ENCODE measurements around the gene HOXA6.

Gene HOXA6

GRCh38 chr7:27112361-27112760 is 35.2 kb downstream of the HOXA6 start:
- no peak overlapping the region for H3K4me2 ChIP-seq (ENCODE audit: low read length)
- H2AFZ ChIP-seq (ENCODE audit: low read length), result no peak overlapping the region
- no peaks in the 10 kb centered on the region for H3K9me3 ChIP-seq (ENCODE audit: low read length)
- no peak overlapping the region for H3K27ac ChIP-seq (ENCODE audit: low read depth, low read length, poor library complexity, severe bottlenecking)
- no peaks in the 10 kb centered on the region for H4K20me1 ChIP-seq (ENCODE audit: insufficient read depth, low read length)
- no peak overlapping the region for H3K9ac ChIP-seq (ENCODE audit: low read length)
- TF ChIP-seq CTCF (IDR thresholded peaks at IDR 0.05; ENCODE audit: low read length) (no peak), EZH2 (IDR thresholded peaks at IDR 0.05; ENCODE audit: borderline replicate concordance, low read length) (no peak)
- H3F3A ChIP-seq (ENCODE audit: insufficient read depth, low read length), result no peaks in the 10 kb centered on the region
- H3K27me3 ChIP-seq (ENCODE audit: insufficient read depth, low read length), result no peaks in the 10 kb centered on the region
- no peaks in the 10 kb centered on the region for H3K4me1 ChIP-seq (ENCODE audit: insufficient read depth, low read length, severe bottlenecking)
- H3K4me3 ChIP-seq (ENCODE audit: low read depth, low read length, poor library complexity, severe bottlenecking), result no peak overlapping the region
- H3K9me2 ChIP-seq (ENCODE audit: low read depth, low read length), result no peaks in the 10 kb centered on the region
- H3K36me3 ChIP-seq (ENCODE audit: insufficient read depth, low read length), result no peaks in the 10 kb centered on the region
- no peaks in the 10 kb centered on the region for H3K79me2 ChIP-seq (ENCODE audit: insufficient read depth, low read length)

DNA sequence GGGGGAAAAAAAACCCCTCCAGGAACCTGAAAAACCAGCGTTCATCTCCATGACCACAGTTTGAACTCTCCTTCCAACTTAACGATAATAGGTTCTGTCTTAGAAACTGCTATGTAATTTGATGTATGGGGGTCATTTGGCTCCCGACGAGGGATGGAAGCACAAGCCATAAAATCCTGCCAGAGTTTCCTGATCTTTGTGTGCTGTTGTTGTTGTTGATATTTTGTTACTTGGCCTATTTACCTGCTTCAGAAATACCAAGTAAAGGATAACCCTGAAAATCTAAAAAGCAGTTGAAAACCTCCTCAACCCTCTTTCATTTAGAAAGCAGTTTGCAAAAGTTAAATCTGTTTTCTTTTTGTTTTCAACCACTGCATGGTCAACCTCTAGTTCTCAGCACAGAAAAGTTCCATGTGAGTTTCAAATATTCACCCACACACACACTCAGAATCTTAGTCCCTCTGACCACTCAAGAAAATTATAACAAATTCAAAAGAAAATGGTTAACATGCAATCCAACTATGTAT is 35.8 kb downstream of the HOXA6 start:
- H3K4me3 ChIP-seq (ENCODE audit: low read depth, low read length, poor library complexity, severe bottlenecking), result no peak overlapping the region
- no peaks in the 10 kb centered on the region for H3K79me2 ChIP-seq (ENCODE audit: insufficient read depth, low read length)
- no peak overlapping the region for H2AFZ ChIP-seq (ENCODE audit: low read length)
- H3F3A ChIP-seq (ENCODE audit: insufficient read depth, low read length), result no peaks in the 10 kb centered on the region
- no peaks in the 10 kb centered on the region for H3K4me1 ChIP-seq (ENCODE audit: insufficient read depth, low read length, severe bottlenecking)
- H3K27ac ChIP-seq (ENCODE audit: low read depth, low read length, poor library complexity, severe bottlenecking), result no peak overlapping the region
- no peak overlapping the region for H3K4me2 ChIP-seq (ENCODE audit: low read length)
- TF ChIP-seq CTCF (IDR thresholded peaks at IDR 0.05; ENCODE audit: low read length) (no peak), EZH2 (IDR thresholded peaks at IDR 0.05; ENCODE audit: borderline replicate concordance, low read length) (no peak)
- H3K36me3 ChIP-seq (ENCODE audit: insufficient read depth, low read length), result no peaks in the 10 kb centered on the region
- no peaks in the 10 kb centered on the region for H3K9me2 ChIP-seq (ENCODE audit: low read depth, low read length)
- no peaks in the 10 kb centered on the region for H4K20me1 ChIP-seq (ENCODE audit: insufficient read depth, low read length)
- no peaks in the 10 kb centered on the region for H3K9me3 ChIP-seq (ENCODE audit: low read length)
- no peak overlapping the region for H3K9ac ChIP-seq (ENCODE audit: low read length)
- no peaks in the 10 kb centered on the region for H3K27me3 ChIP-seq (ENCODE audit: insufficient read depth, low read length)

DNA sequence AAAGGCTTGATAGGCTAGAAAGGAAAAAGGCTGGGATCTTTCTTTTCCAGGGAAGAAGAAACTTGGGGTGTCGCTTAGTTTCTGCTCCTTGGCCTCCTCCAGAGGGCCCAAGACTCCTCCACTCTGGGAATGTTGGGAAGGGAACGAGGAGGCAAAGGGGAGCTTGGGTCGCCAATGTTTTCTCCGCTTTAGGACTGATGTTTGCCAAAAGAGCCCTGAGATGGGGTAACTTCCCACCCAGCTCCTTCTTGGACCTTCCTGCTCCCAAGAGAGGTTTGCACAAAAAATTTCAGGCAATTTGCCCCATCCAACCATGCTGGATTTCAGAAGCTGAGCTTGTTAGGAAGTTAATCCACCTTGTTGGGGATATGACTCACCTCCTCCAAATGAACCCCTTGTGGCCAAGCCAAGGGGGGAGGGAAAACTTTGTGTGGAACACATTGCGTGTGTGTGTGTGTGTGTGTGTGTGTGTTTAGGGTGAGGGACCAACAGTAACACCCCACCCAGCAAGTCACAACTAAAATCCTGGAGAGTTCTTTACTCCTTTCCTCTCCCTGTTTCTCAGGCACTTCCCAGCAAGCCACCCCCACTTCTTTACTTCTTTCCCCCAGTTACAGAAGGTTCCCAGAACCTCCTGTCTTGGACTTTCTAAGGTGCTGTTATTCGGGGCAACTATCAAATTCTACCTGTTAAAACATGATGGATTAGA is 36.4 kb downstream of the HOXA6 start:
- Histone ChIP-seq H3K4me3 (ENCODE audit: low read depth, low read length, poor library complexity, severe bottlenecking) (no peak overlapping the region), H4K20me1 (ENCODE audit: insufficient read depth, low read length) (no peaks in the 10 kb centered on the region), H3K9me3 (ENCODE audit: low read length) (no peaks in the 10 kb centered on the region), H3K27ac (ENCODE audit: low read depth, low read length, poor library complexity, severe bottlenecking) (no peak overlapping the region), H3K4me2 (ENCODE audit: low read length) (no peak overlapping the region), H3K9me2 (ENCODE audit: low read depth, low read length) (no peaks in the 10 kb centered on the region), H3K4me1 (ENCODE audit: insufficient read depth, low read length, severe bottlenecking) (no peaks in the 10 kb centered on the region), H3K79me2 (ENCODE audit: insufficient read depth, low read length) (no peaks in the 10 kb centered on the region), H3K36me3 (ENCODE audit: insufficient read depth, low read length) (no peaks in the 10 kb centered on the region), H3K9ac (ENCODE audit: low read length) (no peak overlapping the region), H3F3A (ENCODE audit: insufficient read depth, low read length) (no peaks in the 10 kb centered on the region), H3K27me3 (ENCODE audit: insufficient read depth, low read length) (no peaks in the 10 kb centered on the region), H2AFZ (ENCODE audit: low read length) (no peak overlapping the region)
- TF ChIP-seq CTCF (IDR thresholded peaks at IDR 0.05; ENCODE audit: low read length) (no peak), EZH2 (IDR thresholded peaks at IDR 0.05; ENCODE audit: borderline replicate concordance, low read length) (no peak)
